ENCODE measurements around the gene AUTS2. TPM values are rescaled to one million over a fixed set of nuclear protein-coding genes. Genes with fewer than 3 reads are reported as not detected.

The AUTS2 gene
- total RNA-seq, 1 donor from 2014 or later, result 10.3 TPM

DNA sequence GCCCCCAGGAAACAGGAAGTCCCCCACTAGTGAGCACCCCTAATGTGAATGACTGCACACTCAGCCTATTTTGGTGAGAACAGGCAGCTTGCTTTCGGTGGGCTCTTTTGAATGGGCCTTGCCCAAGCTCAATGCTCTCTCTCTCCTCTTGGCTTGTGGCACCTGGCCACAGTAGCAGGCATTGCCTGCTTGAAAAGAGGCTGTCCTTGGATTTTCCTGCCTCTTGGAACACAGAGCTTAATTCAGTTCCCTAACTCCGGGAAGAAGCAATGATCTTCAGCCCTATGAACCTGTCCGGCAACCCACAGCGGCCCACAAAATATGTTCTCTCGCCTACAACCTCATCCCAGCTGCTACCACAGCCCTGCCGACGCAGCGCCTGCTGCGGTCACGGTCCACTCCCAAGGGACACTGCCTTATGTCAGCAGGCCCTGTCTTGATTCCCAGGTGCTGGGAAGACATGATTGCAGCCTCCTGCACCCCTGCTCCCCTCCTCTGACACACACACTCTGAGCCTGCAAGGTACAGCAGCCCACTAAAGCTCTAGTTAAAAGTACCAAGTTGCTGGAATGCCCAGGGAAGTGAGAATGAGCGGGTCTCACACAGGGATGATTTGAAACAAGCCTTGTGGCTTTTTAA lies 818.2 kb downstream of the AUTS2 start:
- no peak for DNase-seq (ENCODE audit: low spot score)
- intact Hi-C loops (cut with DNase I), result no loop called here

DNA sequence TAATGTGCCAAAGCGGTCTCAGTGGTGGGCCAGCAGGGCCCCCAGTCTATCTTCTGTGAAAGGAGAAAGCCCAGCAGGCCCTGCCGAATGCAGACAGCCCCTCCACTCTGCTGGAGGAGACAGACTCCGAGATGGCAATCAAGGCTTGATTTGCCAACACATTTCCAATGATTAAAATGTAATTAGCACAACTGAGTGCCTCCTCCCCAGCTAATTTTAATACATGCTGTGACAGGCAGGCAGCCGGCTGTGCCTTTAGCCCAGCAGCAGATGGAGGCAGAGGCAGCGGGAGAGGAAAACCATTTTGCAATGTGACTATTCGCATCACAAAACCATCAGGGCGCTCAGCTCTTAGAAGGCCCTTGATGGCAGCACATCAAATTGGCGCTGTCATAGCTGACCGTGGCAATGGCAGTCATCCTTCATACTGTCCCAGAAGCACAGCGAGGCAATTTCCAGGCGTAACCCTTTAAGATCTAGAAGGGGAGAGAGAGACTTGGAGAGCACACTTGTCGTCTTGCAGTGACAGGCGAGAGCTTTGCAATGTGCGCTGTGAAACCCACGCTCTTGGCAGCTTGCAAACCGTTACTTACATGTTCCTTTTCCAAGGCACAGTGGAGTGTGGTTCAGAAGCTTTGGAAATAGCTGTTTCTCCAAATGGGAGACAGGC lies 818.8 kb downstream of the AUTS2 start:
- intact Hi-C loops (cut with DNase I), result no loop called here
- DNase-seq (ENCODE audit: low spot score), result no peak

- intact Hi-C loops (cut with DNase I), result no loop called here
- DNase-seq (ENCODE audit: low spot score), result no peak
Measured at GRCh38 chr7:70419526-70420380, 821.5 kb downstream of the AUTS2 start.

DNA sequence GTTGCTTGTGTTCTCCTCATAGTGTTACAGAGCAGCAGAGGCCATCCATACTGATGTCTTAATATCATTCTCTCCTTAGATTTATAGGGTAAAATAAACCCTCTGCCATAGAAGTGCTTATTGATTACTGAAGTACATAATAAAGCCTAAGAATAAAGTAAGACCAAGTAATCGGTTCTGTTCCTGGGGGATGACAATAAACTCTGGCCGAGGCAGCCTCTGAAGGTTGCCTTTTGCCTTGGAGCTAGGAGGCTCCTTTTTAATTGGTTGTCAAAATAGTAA lies 822.0 kb downstream of the AUTS2 start:
- intact Hi-C loops (cut with DNase I), result no loop called here
- DNase-seq (ENCODE audit: low spot score), result no peak

GRCh38 chr7:70421319-70421718 lies 823.0 kb downstream of the AUTS2 start:
- no peak for DNase-seq (ENCODE audit: low spot score)
- intact Hi-C loops (cut with DNase I), result no loop called here

- intact Hi-C loops (cut with DNase I), result no loop called here
- no peak for DNase-seq (ENCODE audit: low spot score)
Measured at GRCh38 chr7:70426249-70426880, 828.1 kb downstream of the AUTS2 start.

DNA sequence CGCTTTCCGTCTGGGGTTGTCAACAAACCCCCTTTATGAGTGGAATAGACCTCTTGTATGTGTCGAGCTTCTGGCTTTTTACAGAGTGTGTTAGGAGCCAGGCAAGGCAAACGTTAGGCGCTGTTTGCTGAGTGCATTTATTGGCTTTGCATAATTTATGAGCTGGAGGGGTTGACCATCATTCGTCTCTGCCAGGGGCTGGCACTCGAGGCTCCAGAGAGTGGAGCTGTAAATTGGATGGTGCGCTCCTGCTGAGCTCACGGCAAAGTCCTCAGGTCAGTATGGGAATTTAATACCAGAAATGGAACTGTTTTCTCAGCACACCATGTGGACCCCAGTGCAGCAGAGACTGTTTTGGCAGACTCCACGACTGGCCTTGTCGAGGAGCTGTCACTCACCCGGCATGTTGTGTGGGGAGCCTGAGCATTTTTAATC lies 834.3 kb downstream of the AUTS2 start:
- no peak for DNase-seq (ENCODE audit: low spot score)
- intact Hi-C loops (cut with DNase I), result no loop called here

DNA sequence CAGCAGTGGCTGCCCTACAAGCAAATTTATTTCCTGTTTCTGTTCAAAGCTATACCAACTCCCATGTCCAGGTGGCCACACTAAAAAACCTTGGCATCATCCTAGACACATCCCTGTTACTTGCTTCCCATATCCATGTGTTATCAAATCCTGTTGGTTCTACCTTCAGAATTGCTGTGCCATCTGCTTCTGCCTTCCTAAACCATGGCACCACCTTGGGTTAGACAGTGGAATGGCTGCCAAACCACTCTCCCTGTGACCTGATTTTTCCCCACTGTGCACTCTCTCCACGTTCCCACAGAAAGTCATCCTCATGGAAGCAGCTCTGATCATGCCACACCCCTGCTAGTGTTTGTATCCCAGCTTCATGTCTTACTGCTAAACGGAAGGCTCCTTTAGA lies 836.1 kb downstream of the AUTS2 start:
- no peak for DNase-seq (ENCODE audit: low spot score)
- intact Hi-C loops (cut with DNase I), result no loop called here

- intact Hi-C loops (cut with DNase I), result no loop called here
- DNase-seq (ENCODE audit: low spot score), result no peak
Measured at GRCh38 chr7:70434821-70435220, 836.5 kb downstream of the AUTS2 start.

DNA sequence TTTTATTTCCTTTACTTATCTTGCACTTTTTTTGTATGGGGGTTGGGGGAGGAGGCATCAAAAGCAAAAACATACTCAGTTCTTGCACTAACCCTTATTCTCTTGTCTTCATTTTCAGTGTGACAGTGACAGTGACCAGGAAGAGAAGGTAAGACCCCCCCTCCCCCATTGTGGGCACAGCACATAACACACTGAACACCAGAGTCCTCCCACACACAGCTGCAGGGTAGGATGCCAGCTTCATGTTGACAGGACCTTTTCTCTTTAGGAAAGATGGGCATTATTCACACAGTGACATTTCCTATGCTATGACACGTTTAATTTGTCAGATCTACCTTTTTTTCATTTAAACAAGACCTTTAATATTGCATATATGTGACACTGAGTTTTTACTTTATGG lies 837.4 kb downstream of the AUTS2 start:
- intact Hi-C loops (cut with DNase I), result no loop called here
- no peak for DNase-seq (ENCODE audit: low spot score)

DNA sequence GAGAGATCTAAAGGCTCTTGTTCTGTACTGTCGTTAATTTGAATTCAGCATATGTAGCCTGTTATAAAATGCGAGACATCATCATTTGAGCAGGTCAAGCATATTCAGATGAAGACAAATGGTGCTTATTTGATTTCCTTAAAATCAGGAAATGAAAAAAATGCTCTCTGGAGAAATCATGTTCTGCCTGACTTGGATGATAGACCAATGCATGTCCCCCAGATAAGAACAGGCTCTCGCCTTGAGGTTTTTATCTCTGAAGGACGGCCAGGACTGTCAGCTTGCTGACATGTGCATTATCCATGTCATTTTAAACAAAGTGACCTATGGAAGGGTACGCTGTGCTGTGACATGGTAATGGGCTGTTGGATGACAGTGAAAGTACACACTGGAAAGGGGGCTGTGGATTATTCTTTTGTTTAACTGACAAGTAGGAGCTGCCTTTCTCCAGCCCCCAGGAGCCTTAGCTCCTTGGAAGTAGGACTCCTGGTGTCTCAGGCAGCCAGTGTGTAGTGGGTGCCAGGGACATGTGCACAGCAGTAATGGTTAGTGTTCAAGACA lies 838.6 kb downstream of the AUTS2 start:
- intact Hi-C loops (cut with DNase I), result no loop called here
- no peak for DNase-seq (ENCODE audit: low spot score)

GRCh38 chr7:70439651-70440050 lies 841.4 kb downstream of the AUTS2 start:
- intact Hi-C loops (cut with DNase I), result no loop called here
- DNase-seq (ENCODE audit: low spot score), result no peak

DNA sequence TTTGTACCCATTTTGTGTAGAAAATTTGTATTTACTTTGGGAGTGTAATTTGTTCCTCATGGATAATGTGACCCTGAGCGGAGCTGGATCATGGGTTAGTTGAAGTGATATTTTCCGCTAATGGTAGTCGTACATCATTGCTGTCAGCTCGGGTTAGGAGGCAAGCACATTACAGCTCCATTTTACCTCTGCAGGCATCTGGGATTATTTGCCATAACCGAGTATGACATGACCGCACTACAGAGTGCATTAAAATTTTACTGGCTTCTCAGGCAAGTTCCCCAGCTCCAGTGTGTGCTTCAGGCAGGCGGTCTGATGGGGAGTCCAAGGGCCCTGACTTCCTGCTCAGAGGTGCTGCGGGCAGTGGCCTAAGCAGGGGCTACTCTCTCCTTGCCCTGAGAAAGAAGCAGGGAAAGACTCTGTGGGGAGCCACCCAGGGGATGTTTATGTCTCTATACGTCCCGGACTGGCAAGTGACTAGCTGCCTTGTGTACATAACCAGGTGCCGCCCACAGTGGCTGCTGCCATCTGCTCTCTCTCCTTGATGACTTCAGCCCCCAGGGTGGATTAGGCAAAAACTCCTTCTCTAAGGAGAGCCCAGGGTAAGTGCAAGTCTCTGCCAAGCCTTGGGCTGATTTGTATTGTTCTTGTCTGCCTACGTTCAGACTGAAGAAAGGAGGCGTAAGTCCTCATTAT lies 848.3 kb downstream of the AUTS2 start:
- DNase-seq (ENCODE audit: low spot score), result no peak
- intact Hi-C loops (cut with DNase I), result no loop called here

DNA sequence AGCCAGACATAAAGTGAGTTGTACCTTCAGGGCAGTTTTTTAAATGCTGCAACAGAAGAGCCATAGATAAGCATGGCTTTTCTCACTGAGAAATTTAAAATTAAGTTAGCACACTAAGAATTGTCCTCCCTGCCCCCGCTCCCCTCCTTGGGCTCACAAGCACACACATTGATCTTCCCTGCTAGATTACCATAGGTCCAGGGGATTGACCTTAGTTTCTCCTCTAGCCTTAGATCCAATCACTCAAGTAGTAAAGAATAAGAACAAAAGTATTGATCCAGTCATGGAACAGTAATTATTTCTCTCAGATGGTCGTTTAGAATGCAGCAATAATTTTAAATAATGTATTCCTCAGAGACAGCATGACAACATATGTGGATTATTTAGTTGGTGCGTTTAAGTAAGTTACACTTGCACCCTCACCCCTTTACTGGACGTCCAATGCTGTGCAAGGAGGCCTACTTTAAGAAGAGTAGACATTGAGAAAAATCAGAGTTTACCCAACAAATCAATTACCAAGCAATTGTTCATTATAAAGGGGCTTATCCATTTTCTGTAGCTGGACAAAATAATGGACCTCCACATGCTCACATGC lies 850.1 kb downstream of the AUTS2 start:
- intact Hi-C loops (cut with DNase I), result no loop called here
- no peak for DNase-seq (ENCODE audit: low spot score)

DNA sequence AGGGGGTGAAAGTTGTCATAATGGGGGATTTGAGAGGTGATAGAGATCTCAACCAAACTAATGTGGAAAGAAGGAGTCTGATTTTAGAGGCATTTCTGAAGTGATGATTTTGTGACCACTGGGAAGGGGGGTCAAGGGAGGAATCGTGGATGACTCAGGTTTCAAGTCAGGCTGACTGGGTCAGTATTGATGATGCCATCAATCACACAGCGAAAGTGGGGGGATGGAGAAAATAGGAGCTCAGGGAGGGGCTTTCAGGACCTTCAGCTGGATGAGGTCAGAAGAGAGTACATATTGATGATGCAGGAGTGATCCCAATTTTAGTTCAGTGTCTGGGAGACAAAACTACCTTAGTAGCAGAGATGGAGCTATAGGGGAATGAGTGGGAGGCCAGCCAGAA lies 852.5 kb downstream of the AUTS2 start:
- no peak for DNase-seq (ENCODE audit: low spot score)
- intact Hi-C loops (cut with DNase I), result no loop called here

GRCh38 chr7:70455925-70456324 lies 857.6 kb downstream of the AUTS2 start:
- intact Hi-C loops (cut with DNase I), result no loop called here
- no peak for DNase-seq (ENCODE audit: low spot score)

DNA sequence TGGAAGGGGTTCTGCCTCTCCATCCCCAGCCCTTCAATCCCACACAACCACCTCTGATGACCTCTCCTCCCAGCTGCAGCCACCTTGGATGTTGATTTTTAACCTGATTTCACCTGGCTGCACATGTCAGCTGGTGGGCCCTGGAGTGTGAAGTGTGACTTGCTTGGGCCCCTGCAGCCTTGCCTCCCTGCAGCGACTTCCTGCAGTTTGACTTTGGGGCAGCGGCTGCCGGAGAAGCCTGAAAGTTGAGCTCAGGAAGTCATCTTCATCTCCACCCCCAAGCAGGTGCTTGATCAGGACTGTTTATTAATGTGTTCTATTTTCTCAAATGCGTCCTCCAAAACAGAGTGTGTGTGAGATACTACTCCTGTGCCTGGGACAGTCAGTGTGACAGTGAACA lies 858.4 kb downstream of the AUTS2 start:
- no peak for DNase-seq (ENCODE audit: low spot score)
- intact Hi-C loops (cut with DNase I), result no loop called here

- intact Hi-C loops (cut with DNase I), result no loop called here
- DNase-seq (ENCODE audit: low spot score), result no peak
Measured at GRCh38 chr7:70457482-70457881, 859.2 kb downstream of the AUTS2 start.

All from cardiac septum (tissue), 1 donor.